ENCODE measurements around the gene GIT2. TPM values are rescaled to one million over a fixed set of nuclear protein-coding genes. Genes with fewer than 3 reads are reported as not detected.

GIT2 gene
- total and polyA plus RNA-seq, 2 of the 8 experiments (the other 6 are each of a cell fraction or from before 2014, with no cell fraction given), result 9.6 to 20.7 TPM

GRCh38 chr12:109880043-109880931 is 115.9 kb downstream of the GIT2 start, which contains the start of gene GLTP (continued):
- TF ChIP-seq KDM4A (IDR thresholded peaks at IDR 0.05; ENCODE audit: low read depth, low read length, severe bottlenecking), result peak; percentile 70
- peak in 1 of 2 experiments; percentile 35; a peak in 2 of 4 replicates for TF ChIP-seq SIN3A (conservative IDR thresholded peaks at IDR 0.05 in 1 of 2, IDR thresholded peaks at IDR 0.05 in 1 of 2; ENCODE audit: low read depth in 1 of 2, low read length in 2 of 2)
- TF ChIP-seq NRF1 (IDR thresholded peaks at IDR 0.05; ENCODE audit: low read depth, low read length), result no peak
- 0 out of 2 replicates have a peak, but pooled peaks have one; percentile 45 for TF ChIP-seq PHF8 (conservative IDR thresholded peaks at IDR 0.05; ENCODE audit: low read depth, low read length)
- peak; percentile 50; the same call in 1 of the 2 replicates for TF ChIP-seq YY1 (IDR thresholded peaks at IDR 0.05; ENCODE audit: low read depth, low read length)
- TF ChIP-seq JUN (IDR thresholded peaks at IDR 0.05; ENCODE audit: low read depth, low read length), result no peak
- peak; percentile 90; the same call in 1 of the 2 replicates for TF ChIP-seq EGR1 (IDR thresholded peaks at IDR 0.05; ENCODE audit: borderline replicate concordance, low read depth, low read length)
- no peak for TF ChIP-seq HDAC2 (IDR thresholded peaks at IDR 0.05; ENCODE audit: borderline replicate concordance in 1 of 2, low read depth in 2 of 2, low read length in 2 of 2)
- peak in 1 of 2 experiments; percentile 62; a peak in 1 of 3 replicates for TF ChIP-seq POLR2A (IDR thresholded peaks at IDR 0.05; ENCODE audit: control extremely low read depth in 1 of 2, low read depth in 2 of 2, low read length in 2 of 2)
- TF ChIP-seq CTCF (IDR thresholded peaks at IDR 0.05; ENCODE audit: control extremely low read depth in 1 of 3, insufficient read depth in 1 of 3, low read depth in 1 of 3, low read length in 3 of 3), result peak; percentile 66 to 91 (median 71)
- TF ChIP-seq SP1 (IDR thresholded peaks at IDR 0.05; ENCODE audit: low read depth, low read length), result peak; percentile 21; the same call in 1 of the 2 replicates
- no peak for TF ChIP-seq CBX5 (IDR thresholded peaks at IDR 0.05; ENCODE audit: low read depth, low read length)
- peak; percentile 64; the same call in 1 of the 2 replicates for TF ChIP-seq TAF1 (IDR thresholded peaks at IDR 0.05; ENCODE audit: low read depth, low read length)
- no peak for TF ChIP-seq HDAC6 (IDR thresholded peaks at IDR 0.05; ENCODE audit: low read depth, low read length)
- TF ChIP-seq RNF2 (IDR thresholded peaks at IDR 0.05; ENCODE audit: borderline replicate concordance, low read depth, low read length, missing control alignments, poor library complexity, severe bottlenecking), result no peak
- TF ChIP-seq TCF12 (IDR thresholded peaks at IDR 0.05; ENCODE audit: low read depth, low read length), result no peak
